ENCODE measurements around the gene OR6C65.

GRCh38 chr12:55416961-55417360 is 16.6 kb downstream of the OR6C65 start:
- TF ChIP-seq POLR2AphosphoS5 (IDR thresholded peaks at IDR 0.05), result no peak
- no peak for TF ChIP-seq CTCF (IDR thresholded peaks at IDR 0.05 in 8 of 11, conservative IDR thresholded peaks at IDR 0.05 in 3 of 11)
- no peak for TF ChIP-seq POLR2A (IDR thresholded peaks at IDR 0.05)
